GM23338 (cell line): ENCODE data around the gene ETNK1. TPM values are rescaled to one million over a fixed set of nuclear protein-coding genes. Genes with fewer than 3 reads are reported as not detected.
A peak's percentile ranks its signal among the peaks of the same experiment; 100 is the strongest.

Source experiments
- ATAC-seq: fragments of 200-7000 bp; cut with Tn5 transposase; 3 replicates; pipeline ENCODE4 v1.9.1; 2020
- DNase-seq: peaks from one replicate; pipeline ENCODE4 v3.0.0-alpha.2; 2015; ENCODE audit warnings: low spot score
- H2AFZ ChIP-seq: fragments of 200-600 bp; sonication (generic); 2 replicates; pipeline ENCODE4 v1.8.0; 2016; ENCODE audit warnings: antibody characterized with exemption, mild to moderate bottlenecking, moderate library complexity
- H3F3A ChIP-seq: fragments of 200-600 bp; sonication (generic); replicated peaks from 2 replicates; pipeline ENCODE4 v1.8.0; 2017; ENCODE audit warnings: antibody characterized with exemption, mixed run types, low read depth
- H3K27ac ChIP-seq: fragments of 200-600 bp; sonication (generic); 2 replicates; pipeline ENCODE4 v1.6.1; 2016; ENCODE audit warnings: low read depth
- H3K27me3 ChIP-seq: fragments of 200-600 bp; sonication (generic); 2 replicates; pipeline ENCODE4 v1.8.0; 2016; ENCODE audit warnings: mild to moderate bottlenecking, mixed run types, moderate library complexity; ENCODE audit not compliant: insufficient read depth
- H3K36me3 ChIP-seq: fragments of 200-600 bp; sonication (generic); 2 replicates; pipeline ENCODE4 v1.8.0; 2016; ENCODE audit warnings: mild to moderate bottlenecking; ENCODE audit not compliant: insufficient read depth
- H3K4me1 ChIP-seq: fragments of 200-600 bp; sonication (generic); 2 replicates; pipeline ENCODE4 v1.8.0; 2016; ENCODE audit warnings: mild to moderate bottlenecking, moderate library complexity; ENCODE audit not compliant: insufficient read depth
- H3K4me2 ChIP-seq: fragments of 200-600 bp; sonication (generic); 2 replicates; pipeline ENCODE4 v1.7.1; 2017; ENCODE audit warnings: mixed run types
- H3K4me3 ChIP-seq: fragments of 200-600 bp; sonication (generic); 2 replicates; pipeline ENCODE4 v1.6.1; 2016; ENCODE audit warnings: mixed run types
- H3K79me2 ChIP-seq: fragments of 200-600 bp; sonication (generic); replicated peaks from 2 replicates; pipeline ENCODE4 v1.8.0; 2017; ENCODE audit warnings: mild to moderate bottlenecking; ENCODE audit not compliant: insufficient read depth
- H3K9me2 ChIP-seq: fragments of 200-600 bp; sonication (generic); 2 replicates; pipeline ENCODE4 v1.8.0; 2017; ENCODE audit not compliant: insufficient read depth
- H4K20me1 ChIP-seq: fragments of 200-600 bp; sonication (generic); replicated peaks from 2 replicates; pipeline ENCODE4 v1.8.0; 2017; ENCODE audit warnings: mild to moderate bottlenecking; ENCODE audit not compliant: insufficient read depth
- H3K27ac Mint-ChIP-seq: 2 replicates; pipeline ENCODE4 v1.8.0; 2020; ENCODE audit warnings: inconsistent platforms, mild to moderate bottlenecking, moderate library complexity, mixed read lengths
- H3K27me3 Mint-ChIP-seq: 3 replicates; pipeline ENCODE4 v1.8.0; 2022; ENCODE audit warnings: low read depth, mild to moderate bottlenecking, moderate library complexity, mixed read lengths, inconsistent platforms; ENCODE audit not compliant: insufficient read depth, poor library complexity
- H3K36me3 Mint-ChIP-seq: 3 replicates; pipeline ENCODE4 v1.8.0; 2021; ENCODE audit warnings: low read depth, mild to moderate bottlenecking, inconsistent platforms, moderate library complexity, mixed read lengths
- H3K4me1 Mint-ChIP-seq: 3 replicates; pipeline ENCODE4 v1.8.0; 2020; ENCODE audit warnings: mild to moderate bottlenecking, inconsistent platforms, mixed read lengths
- H3K4me3 Mint-ChIP-seq: 3 replicates; pipeline ENCODE4 v1.8.0; 2021; ENCODE audit warnings: moderate library complexity, mild to moderate bottlenecking, inconsistent platforms, mixed read lengths
- H3K9me3 Mint-ChIP-seq: 3 replicates; pipeline ENCODE4 v1.8.0; 2020; ENCODE audit warnings: moderate library complexity, mild to moderate bottlenecking, inconsistent platforms, mixed read lengths
- CREB1 ChIP-seq: fragments of 250-450 bp; sonication (Bioruptor Pico); IDR thresholded peaks from 2 replicates; pipeline ENCODE4 v1.5.0; 2020; ENCODE audit warnings: low read depth, mild to moderate bottlenecking, moderate library complexity
- EZH2 ChIP-seq: fragments of 200-600 bp; sonication (generic); IDR thresholded peaks from one replicate; pipeline ENCODE4 v1.8.0; 2017; ENCODE audit warnings: antibody characterized with exemption, mild to moderate bottlenecking, low read depth; ENCODE audit not compliant: unreplicated experiment
- EZH2phosphoT487 ChIP-seq: fragments of 200-600 bp; sonication (generic); IDR thresholded peaks from one replicate; pipeline ENCODE4 v1.8.1; 2018; ENCODE audit warnings: antibody characterized with exemption; ENCODE audit not compliant: unreplicated experiment
- JUNB ChIP-seq: IDR thresholded peaks from one replicate; pipeline ENCODE4 v1.6.1; 2016; ENCODE audit warnings: antibody characterized with exemption; ENCODE audit not compliant: unreplicated experiment
- NANOG ChIP-seq: IDR thresholded peaks from 2 replicates; pipeline ENCODE4 v1.6.1; 2016; ENCODE audit warnings: antibody characterized with exemption, borderline replicate concordance
- POLR2AphosphoS5 ChIP-seq: IDR thresholded peaks from 2 replicates; pipeline ENCODE4 v1.6.1; 2016; ENCODE audit warnings: antibody characterized with exemption, low read depth
- ZNF114 ChIP-seq: fragments of 250-450 bp; sonication (Bioruptor Pico); IDR thresholded peaks from 2 replicates; pipeline ENCODE4 v1.5.0; 2020; ENCODE audit warnings: mild to moderate bottlenecking, moderate library complexity
- ZNF331 ChIP-seq: fragments of 250-450 bp; sonication (Bioruptor Pico); IDR thresholded peaks from 2 replicates; pipeline ENCODE4 v1.5.0; 2020; ENCODE audit warnings: low read depth, mild to moderate bottlenecking, moderate library complexity
- polyA plus RNA-seq: library from polyadenylated mRNA; unstranded; fragments of >200 nt; fragmentation: Nextera tagmentation; extraction: Ambion mirVana; gene quantifications from 2 replicates; pipeline ENCODE4 v1.2.1, GENCODE V29; 2016
- total RNA-seq: library from RNA; depleted of rRNA; stranded (reverse); fragments of >200 nt; shearing (Covaris generic); gene quantifications from 2 replicates; pipeline ENCODE4 v1.2.3, GENCODE V29; 2014
- TF ChIP-seq, protein P1 (sequence below), 2 experiments: fragments of 200-600 bp in 1 of 2; sonication (generic) in 1 of 2; conservative IDR thresholded peaks; 2 replicates each; pipeline versions ENCODE4 v1.5.1 to v1.6.1; 2016 to 2017; ENCODE audit warnings: antibody characterized with exemption in 2 of 2, low read depth in 2 of 2, mild to moderate bottlenecking in 2 of 2, moderate library complexity in 1 of 2
- TF ChIP-seq, protein P2 (sequence below): IDR thresholded peaks from 2 replicates; pipeline ENCODE4 v1.6.1; 2016; ENCODE audit warnings: antibody characterized with exemption
- TF ChIP-seq, protein P3 (sequence below): IDR thresholded peaks from one replicate; pipeline ENCODE4 v1.6.1; 2018; ENCODE audit warnings: antibody characterized with exemption; ENCODE audit not compliant: unreplicated experiment

Gene ETNK1
- total and polyA plus RNA-seq, 2 experiments from 2014 or later, result 41.9 to 101 TPM

DNA sequence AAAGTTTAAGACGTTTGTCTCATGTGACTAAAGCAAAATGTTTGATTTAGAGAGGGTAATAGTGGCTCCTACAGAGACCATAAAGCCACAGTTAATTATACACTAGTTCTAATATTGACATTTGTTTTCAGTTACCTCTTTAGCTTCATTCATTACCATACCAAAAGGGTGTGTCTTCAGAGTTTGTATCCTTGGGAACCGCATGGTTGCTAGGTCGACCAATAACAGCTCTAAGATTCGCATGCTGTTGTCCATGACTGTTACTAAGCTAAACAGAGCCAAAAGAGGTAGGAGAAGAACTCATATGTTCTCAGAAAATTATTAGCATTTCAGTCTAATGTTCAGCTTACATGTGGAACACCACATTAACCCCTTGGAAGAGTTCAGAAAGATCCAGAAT is 36.2 kb upstream of the ETNK1 start:
- no peak overlapping the region for H3K4me3 Mint-ChIP-seq
- H3K27me3 Mint-ChIP-seq, result no peaks in the 10 kb centered on the region
- Histone ChIP-seq H2AFZ (no peak overlapping the region), H3K36me3 (no peaks in the 10 kb centered on the region), H3K27ac (no peak overlapping the region), H3K79me2 (no peaks in the 10 kb centered on the region), H3K4me1 (0 out of 2 replicates have a peak, but pooled peaks cover 2% of the 10 kb centered on the region), H3K4me2 (no peak overlapping the region), H3K4me3 (no peak overlapping the region), H3K9me2 (no peaks in the 10 kb centered on the region), H3F3A (no peaks in the 10 kb centered on the region), H3K27me3 (no peaks in the 10 kb centered on the region), H4K20me1 (no peaks in the 10 kb centered on the region)
- DNase-seq, result no peak
- no peak overlapping the region for H3K27ac Mint-ChIP-seq
- H3K4me1 Mint-ChIP-seq, result peaks cover 11% of the 10 kb centered on the region
- no peaks in the 10 kb centered on the region for H3K9me3 Mint-ChIP-seq
- ATAC-seq, result no peak; the same call in 1 of the 3 replicates
- no peaks in the 10 kb centered on the region for H3K36me3 Mint-ChIP-seq
- no peak for TF ChIP-seq EZH2
- TF ChIP-seq EZH2phosphoT487, result no peak
- TF ChIP-seq, protein P1, sequence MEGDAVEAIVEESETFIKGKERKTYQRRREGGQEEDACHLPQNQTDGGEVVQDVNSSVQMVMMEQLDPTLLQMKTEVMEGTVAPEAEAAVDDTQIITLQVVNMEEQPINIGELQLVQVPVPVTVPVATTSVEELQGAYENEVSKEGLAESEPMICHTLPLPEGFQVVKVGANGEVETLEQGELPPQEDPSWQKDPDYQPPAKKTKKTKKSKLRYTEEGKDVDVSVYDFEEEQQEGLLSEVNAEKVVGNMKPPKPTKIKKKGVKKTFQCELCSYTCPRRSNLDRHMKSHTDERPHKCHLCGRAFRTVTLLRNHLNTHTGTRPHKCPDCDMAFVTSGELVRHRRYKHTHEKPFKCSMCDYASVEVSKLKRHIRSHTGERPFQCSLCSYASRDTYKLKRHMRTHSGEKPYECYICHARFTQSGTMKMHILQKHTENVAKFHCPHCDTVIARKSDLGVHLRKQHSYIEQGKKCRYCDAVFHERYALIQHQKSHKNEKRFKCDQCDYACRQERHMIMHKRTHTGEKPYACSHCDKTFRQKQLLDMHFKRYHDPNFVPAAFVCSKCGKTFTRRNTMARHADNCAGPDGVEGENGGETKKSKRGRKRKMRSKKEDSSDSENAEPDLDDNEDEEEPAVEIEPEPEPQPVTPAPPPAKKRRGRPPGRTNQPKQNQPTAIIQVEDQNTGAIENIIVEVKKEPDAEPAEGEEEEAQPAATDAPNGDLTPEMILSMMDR (conservative IDR thresholded peaks at IDR 0.05; ENCODE audit: low read depth in 2 of 2), result no peak
- TF ChIP-seq, protein P2, sequence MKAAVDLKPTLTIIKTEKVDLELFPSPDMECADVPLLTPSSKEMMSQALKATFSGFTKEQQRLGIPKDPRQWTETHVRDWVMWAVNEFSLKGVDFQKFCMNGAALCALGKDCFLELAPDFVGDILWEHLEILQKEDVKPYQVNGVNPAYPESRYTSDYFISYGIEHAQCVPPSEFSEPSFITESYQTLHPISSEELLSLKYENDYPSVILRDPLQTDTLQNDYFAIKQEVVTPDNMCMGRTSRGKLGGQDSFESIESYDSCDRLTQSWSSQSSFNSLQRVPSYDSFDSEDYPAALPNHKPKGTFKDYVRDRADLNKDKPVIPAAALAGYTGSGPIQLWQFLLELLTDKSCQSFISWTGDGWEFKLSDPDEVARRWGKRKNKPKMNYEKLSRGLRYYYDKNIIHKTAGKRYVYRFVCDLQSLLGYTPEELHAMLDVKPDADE, result no peak
- no peak for TF ChIP-seq NANOG
- TF ChIP-seq CREB1 (CRISPR knock-in tag), result no peak
- no peak for TF ChIP-seq ZNF331
- TF ChIP-seq, protein P3, sequence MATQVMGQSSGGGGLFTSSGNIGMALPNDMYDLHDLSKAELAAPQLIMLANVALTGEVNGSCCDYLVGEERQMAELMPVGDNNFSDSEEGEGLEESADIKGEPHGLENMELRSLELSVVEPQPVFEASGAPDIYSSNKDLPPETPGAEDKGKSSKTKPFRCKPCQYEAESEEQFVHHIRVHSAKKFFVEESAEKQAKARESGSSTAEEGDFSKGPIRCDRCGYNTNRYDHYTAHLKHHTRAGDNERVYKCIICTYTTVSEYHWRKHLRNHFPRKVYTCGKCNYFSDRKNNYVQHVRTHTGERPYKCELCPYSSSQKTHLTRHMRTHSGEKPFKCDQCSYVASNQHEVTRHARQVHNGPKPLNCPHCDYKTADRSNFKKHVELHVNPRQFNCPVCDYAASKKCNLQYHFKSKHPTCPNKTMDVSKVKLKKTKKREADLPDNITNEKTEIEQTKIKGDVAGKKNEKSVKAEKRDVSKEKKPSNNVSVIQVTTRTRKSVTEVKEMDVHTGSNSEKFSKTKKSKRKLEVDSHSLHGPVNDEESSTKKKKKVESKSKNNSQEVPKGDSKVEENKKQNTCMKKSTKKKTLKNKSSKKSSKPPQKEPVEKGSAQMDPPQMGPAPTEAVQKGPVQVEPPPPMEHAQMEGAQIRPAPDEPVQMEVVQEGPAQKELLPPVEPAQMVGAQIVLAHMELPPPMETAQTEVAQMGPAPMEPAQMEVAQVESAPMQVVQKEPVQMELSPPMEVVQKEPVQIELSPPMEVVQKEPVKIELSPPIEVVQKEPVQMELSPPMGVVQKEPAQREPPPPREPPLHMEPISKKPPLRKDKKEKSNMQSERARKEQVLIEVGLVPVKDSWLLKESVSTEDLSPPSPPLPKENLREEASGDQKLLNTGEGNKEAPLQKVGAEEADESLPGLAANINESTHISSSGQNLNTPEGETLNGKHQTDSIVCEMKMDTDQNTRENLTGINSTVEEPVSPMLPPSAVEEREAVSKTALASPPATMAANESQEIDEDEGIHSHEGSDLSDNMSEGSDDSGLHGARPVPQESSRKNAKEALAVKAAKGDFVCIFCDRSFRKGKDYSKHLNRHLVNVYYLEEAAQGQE, result no peak
- TF ChIP-seq JUNB, result no peak
- no peak for TF ChIP-seq POLR2AphosphoS5

DNA sequence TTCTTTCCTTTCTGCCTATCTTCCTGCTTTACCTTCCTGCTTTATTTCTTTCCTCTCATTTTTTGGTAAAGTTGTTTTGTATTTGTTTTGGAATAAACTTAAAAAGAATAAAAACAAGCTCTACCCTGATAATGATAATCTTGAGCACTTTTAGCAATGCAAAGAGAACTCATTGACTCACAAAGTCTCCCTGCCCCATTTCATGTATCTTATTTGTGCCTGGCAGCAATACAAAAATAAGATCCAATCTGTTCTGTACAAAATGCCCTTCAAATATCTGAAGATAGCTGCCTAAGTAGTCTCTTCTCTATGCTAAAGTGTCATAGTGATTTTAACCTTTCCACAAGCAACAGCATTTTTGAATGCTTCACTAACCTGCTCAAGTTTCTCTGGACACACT is 31.1 kb upstream of the ETNK1 start:
- H3K79me2 ChIP-seq, result no peaks in the 10 kb centered on the region
- TF ChIP-seq, protein P1 (conservative IDR thresholded peaks at IDR 0.05; ENCODE audit: low read depth in 2 of 2), result no peak
- TF ChIP-seq NANOG, result no peak
- TF ChIP-seq ZNF114, result no peak
- TF ChIP-seq JUNB, result no peak
- TF ChIP-seq, protein P3, result no peak

More for the DNA sequence above, 31.1 kb upstream of the ETNK1 start:
- DNase-seq (no peak), ATAC-seq (no peak)
- no peak overlapping the region for H3K27ac ChIP-seq
- H4K20me1 ChIP-seq, result no peaks in the 10 kb centered on the region
- no peak overlapping the region for H3K4me3 ChIP-seq
- H3K27me3 ChIP-seq, result no peaks in the 10 kb centered on the region
- no peaks in the 10 kb centered on the region for H3K36me3 ChIP-seq
- Mint-ChIP-seq H3K9me3 (no peaks in the 10 kb centered on the region), H3K4me3 (no peak overlapping the region), H3K4me1 (peaks cover 14% of the 10 kb centered on the region), H3K27ac (no peak overlapping the region), H3K36me3 (no peaks in the 10 kb centered on the region), H3K27me3 (no peaks in the 10 kb centered on the region)
- no peaks in the 10 kb centered on the region for H3F3A ChIP-seq
- no peaks in the 10 kb centered on the region for H3K9me2 ChIP-seq
- H3K4me1 ChIP-seq, result 0 out of 2 replicates have a peak, but pooled peaks cover 4% of the 10 kb centered on the region
- H2AFZ ChIP-seq, result peak overlapping the region; percentile 56
- H3K4me2 ChIP-seq, result no peak overlapping the region
